HepG2 (cell line): ENCODE measurements around the gene CNDP1. TPM values are rescaled to one million over a fixed set of nuclear protein-coding genes. Genes with fewer than 3 reads are reported as not detected.

ENCODE experiments used
- MYNN ChIP-seq: sonication (generic); formaldehyde crosslinking; IDR thresholded peaks from 2 replicates; pipeline ENCODE4 v1.4.0; 2020; ENCODE audit warnings: mild to moderate bottlenecking, low read depth, missing genetic modification reagents
- SOX13 ChIP-seq, 3 experiments: fragments of 450-650 bp in 1 of 3; sonication (generic) in 1 of 3; formaldehyde crosslinking in 1 of 3; IDR thresholded peaks in 2 of 3; conservative IDR thresholded peaks in 1 of 3; 2 replicates each; pipeline versions ENCODE4 v1.5.0 to v1.6.1; 2016 to 2020; ENCODE audit warnings: antibody characterized with exemption in 1 of 3, mild to moderate bottlenecking in 1 of 3, missing compliant biosample characterization in 1 of 3, missing genetic modification reagents in 1 of 3, moderate library complexity in 1 of 3
- XRCC5 ChIP-seq: fragments of 200-400 bp; formaldehyde crosslinking; optimal IDR thresholded peaks from 2 replicates; pipeline ENCODE3; 2017; ENCODE audit warnings: mild to moderate bottlenecking, low read length
- polyA plus RNA-seq, 8 experiments: library from polyadenylated mRNA; depleted of rRNA in 3 of 8; stranded (reverse) in 7 of 8; unstranded in 1 of 8; fragments of >200 nt; fragmentation: Illumina TruSeq in 4 of 8; extraction: Trizol in 4 of 8; gene quantifications; 2 replicates each; pipeline versions ENCODE4 v1.2.1 to v1.2.3, GENCODE V29; 2011 to 2016; ENCODE audit warnings: low read depth in 4 of 8, missing spikeins in 1 of 8, mixed read lengths in 1 of 8; ENCODE audit not compliant: insufficient read depth in 1 of 8
- total RNA-seq, 5 experiments: library from RNA; depleted of rRNA; stranded (reverse); fragments of >200 nt; fragmentation: Illumina TruSeq; extraction: Trizol; gene quantifications; 2 replicates each; pipeline ENCODE4 v1.2.3, GENCODE V29; 2016; ENCODE audit warnings: low read depth in 1 of 5

The CNDP1 gene
- total and polyA plus RNA-seq, 2 of the 13 experiments (the other 11 are each of a cell fraction or from before 2014, with no cell fraction given), result 0.01 TPM; not detected in 1

- TF ChIP-seq SOX13 (IDR thresholded peaks at IDR 0.05) (no peak), SOX13 (CRISPR knock-in tag; conservative IDR thresholded peaks at IDR 0.05 in 1 of 2, IDR thresholded peaks at IDR 0.05 in 1 of 2) (no peak), MYNN (CRISPR knock-in tag) (no peak), XRCC5 (no peak)
Observed at GRCh38 chr18:74635224-74635975, 101.1 kb downstream of the CNDP1 start (continued).

Other genes with a start within 250 kb of the CNDP1 start
- 356 and 411 TPM in 2 replicates for gene CYB5A, start 242.5 kb upstream of the CNDP1 start, total RNA-seq (2016; rRNA removed; fragmentation: Illumina TruSeq; extraction: Trizol)
- gene CYB5A, start 242.5 kb upstream of the CNDP1 start, polyA plus RNA-seq (2011; rRNA removed), result 215 and 233 TPM in 2 replicates
- not detected in 2 replicates for gene C18orf63, start 218.7 kb upstream of the CNDP1 start, total RNA-seq (2016; rRNA removed; fragmentation: Illumina TruSeq; extraction: Trizol)
- gene C18orf63, start 218.7 kb upstream of the CNDP1 start, polyA plus RNA-seq (2011; rRNA removed), result 0.01 TPM in 1 of 2 replicates, not detected in the other
- gene DIPK1C, start 77.2 kb upstream of the CNDP1 start, total RNA-seq (2016; rRNA removed; fragmentation: Illumina TruSeq; extraction: Trizol), result not detected in 2 replicates
- 1.1 and 1.8 TPM in 2 replicates for gene DIPK1C, start 77.2 kb upstream of the CNDP1 start, polyA plus RNA-seq (2011; rRNA removed)
- gene CNDP2, start 38.1 kb upstream of the CNDP1 start, total RNA-seq (2016; rRNA removed; fragmentation: Illumina TruSeq; extraction: Trizol), result 80.8 and 113 TPM in 2 replicates
- 64.7 and 76.8 TPM in 2 replicates for gene CNDP2, start 38.1 kb upstream of the CNDP1 start, polyA plus RNA-seq (2011; rRNA removed)
- 8.3 and 8.7 TPM in 2 replicates for gene ZNF407, start 63.4 kb downstream of the CNDP1 start, total RNA-seq (2016; rRNA removed; fragmentation: Illumina TruSeq; extraction: Trizol)
- 2.2 and 2.3 TPM in 2 replicates for gene ZNF407, start 63.4 kb downstream of the CNDP1 start, polyA plus RNA-seq (2011; rRNA removed)